AG09319 (cell line): Measurements from ENCODE around the gene SPINK2.

ENCODE experiments used
- DNase-seq: peaks from one replicate; pipeline ENCODE4 v3.0.0-alpha.2; 2010; ENCODE audit warnings: low read depth; ENCODE audit errors: extremely low read depth
- TF ChIP-seq, protein P1 (sequence below): IDR thresholded peaks from 2 replicates; pipeline ENCODE4 v1.5.1; 2011; ENCODE audit warnings: low read depth, mild to moderate bottlenecking, inconsistent platforms, low read length, moderate library complexity

SPINK2 gene

GRCh38 chr4:56786955-56787354 lies 34.5 kb downstream of the SPINK2 start:
- TF ChIP-seq, protein P1, sequence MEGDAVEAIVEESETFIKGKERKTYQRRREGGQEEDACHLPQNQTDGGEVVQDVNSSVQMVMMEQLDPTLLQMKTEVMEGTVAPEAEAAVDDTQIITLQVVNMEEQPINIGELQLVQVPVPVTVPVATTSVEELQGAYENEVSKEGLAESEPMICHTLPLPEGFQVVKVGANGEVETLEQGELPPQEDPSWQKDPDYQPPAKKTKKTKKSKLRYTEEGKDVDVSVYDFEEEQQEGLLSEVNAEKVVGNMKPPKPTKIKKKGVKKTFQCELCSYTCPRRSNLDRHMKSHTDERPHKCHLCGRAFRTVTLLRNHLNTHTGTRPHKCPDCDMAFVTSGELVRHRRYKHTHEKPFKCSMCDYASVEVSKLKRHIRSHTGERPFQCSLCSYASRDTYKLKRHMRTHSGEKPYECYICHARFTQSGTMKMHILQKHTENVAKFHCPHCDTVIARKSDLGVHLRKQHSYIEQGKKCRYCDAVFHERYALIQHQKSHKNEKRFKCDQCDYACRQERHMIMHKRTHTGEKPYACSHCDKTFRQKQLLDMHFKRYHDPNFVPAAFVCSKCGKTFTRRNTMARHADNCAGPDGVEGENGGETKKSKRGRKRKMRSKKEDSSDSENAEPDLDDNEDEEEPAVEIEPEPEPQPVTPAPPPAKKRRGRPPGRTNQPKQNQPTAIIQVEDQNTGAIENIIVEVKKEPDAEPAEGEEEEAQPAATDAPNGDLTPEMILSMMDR: no peak
- no peak for DNase-seq

- no peak for DNase-seq
- TF ChIP-seq, protein P1: no peak
Measured at GRCh38 chr4:56783986-56784385, 37.5 kb downstream of the SPINK2 start.

GRCh38 chr4:56782019-56782418 lies 39.5 kb downstream of the SPINK2 start:
- DNase-seq: no peak
- TF ChIP-seq, protein P1: no peak

GRCh38 chr4:56773346-56773745 lies 48.2 kb downstream of the SPINK2 start:
- DNase-seq: no peak
- TF ChIP-seq, protein P1: no peak

GRCh38 chr4:56772134-56772533 lies 49.4 kb downstream of the SPINK2 start:
- no peak for DNase-seq

DNA sequence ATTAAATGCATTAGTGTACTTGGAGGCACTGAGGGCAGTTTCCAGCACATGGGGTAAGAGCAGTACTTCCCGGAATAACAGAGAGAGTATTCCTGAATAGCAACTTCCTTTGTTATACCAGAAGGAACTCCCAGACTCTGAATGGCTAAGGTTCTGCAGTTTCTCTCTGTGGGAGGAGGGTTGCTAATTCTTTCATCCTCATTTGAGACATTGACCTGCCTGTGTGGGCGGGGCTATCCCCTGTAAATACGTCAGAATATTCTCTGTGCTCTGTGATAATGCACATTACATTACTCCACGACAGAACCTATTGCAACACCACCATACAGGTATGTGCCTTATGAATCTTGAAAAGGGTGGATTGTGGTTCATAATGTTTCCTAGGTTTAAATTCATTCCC lies 52.7 kb downstream of the SPINK2 start:
- TF ChIP-seq, protein P1: no peak
- no peak for DNase-seq

More at GRCh38 chr4:56772134-56772533, 49.4 kb downstream of the SPINK2 start:
- TF ChIP-seq, protein P1: no peak

- DNase-seq: no peak
- TF ChIP-seq, protein P1: no peak
Measured at GRCh38 chr4:56768316-56768715, 53.2 kb downstream of the SPINK2 start.
